Keratinocyte (primary cell): Measurements from ENCODE around the gene TMEM37. TPM values are rescaled to one million over a fixed set of nuclear protein-coding genes. Genes with fewer than 3 reads are reported as not detected.

Source experiments
- DNase-seq: peaks from one replicate; pipeline ENCODE4 v3.0.0-alpha.2; 2011; ENCODE audit warnings: low read depth, missing footprints, low spot score
- FAIRE-seq: peaks from 2 replicates; lab custom pipeline; 2011; peaks lifted over from hg19 to GRCh38; lab: Jason Lieb, UNC
- H2AFZ ChIP-seq: 2 replicates; pipeline ENCODE4 v1.6.0; 2012; ENCODE audit warnings: low read length, control low read depth, inconsistent platforms; ENCODE audit not compliant: control insufficient read depth
- H3K27ac ChIP-seq: 2 replicates; pipeline ENCODE4 v1.5.1; 2011; ENCODE audit warnings: low read length; ENCODE audit not compliant: control insufficient read depth, insufficient read depth
- H3K27me3 ChIP-seq: 3 replicates; pipeline ENCODE4 v1.6.0; 2011; ENCODE audit warnings: low read length; ENCODE audit not compliant: control insufficient read depth, insufficient read depth; ENCODE audit errors: extremely low read depth
- H3K36me3 ChIP-seq, 2 experiments: 2 replicates in 1 of 2; 3 replicates in 1 of 2; pipeline ENCODE4 v1.5.1; 2011; ENCODE audit warnings: low read length in 2 of 2, mild to moderate bottlenecking in 1 of 2; ENCODE audit not compliant: control insufficient read depth in 2 of 2, insufficient read depth in 2 of 2; ENCODE audit errors: extremely low read depth in 1 of 2
- H3K4me1 ChIP-seq: 3 replicates; pipeline ENCODE4 v1.5.1; 2011; ENCODE audit warnings: low read length; ENCODE audit not compliant: control insufficient read depth, insufficient read depth; ENCODE audit errors: extremely low read depth
- H3K4me2 ChIP-seq: 3 replicates; pipeline ENCODE4 v1.6.0; 2011; ENCODE audit warnings: low read depth, low read length; ENCODE audit not compliant: control insufficient read depth, insufficient read depth; ENCODE audit errors: extremely low read depth
- H3K4me3 ChIP-seq, 3 experiments: fragments of 200-600 bp in 1 of 3; sonication (generic) in 1 of 3; 2 replicates in 2 of 3; 3 replicates in 1 of 3; pipeline ENCODE4 v1.5.1; 2011 to 2016; ENCODE audit warnings: low read length in 3 of 3, mild to moderate bottlenecking in 3 of 3, control low read depth in 2 of 3, inconsistent platforms in 1 of 3, low read depth in 1 of 3, mixed read lengths in 1 of 3, mixed run types in 1 of 3, moderate library complexity in 1 of 3; ENCODE audit not compliant: control insufficient read depth in 2 of 3, insufficient read depth in 2 of 3; ENCODE audit errors: extremely low read depth in 1 of 3
- H3K79me2 ChIP-seq: 2 replicates; pipeline ENCODE4 v1.6.0; 2012; ENCODE audit warnings: low read length; ENCODE audit not compliant: control insufficient read depth, insufficient read depth
- H3K9ac ChIP-seq: 3 replicates; pipeline ENCODE4 v1.6.0; 2011; ENCODE audit warnings: low read length; ENCODE audit not compliant: control insufficient read depth, insufficient read depth; ENCODE audit errors: extremely low read depth
- H3K9me1 ChIP-seq: 3 replicates; pipeline ENCODE4 v1.6.0; 2011; ENCODE audit warnings: low read length; ENCODE audit not compliant: control insufficient read depth, insufficient read depth; ENCODE audit errors: extremely low read depth
- H3K9me3 ChIP-seq: 2 replicates; pipeline ENCODE4 v1.5.1; 2012; ENCODE audit warnings: low read depth, low read length; ENCODE audit not compliant: control insufficient read depth
- H4K20me1 ChIP-seq: 3 replicates; pipeline ENCODE4 v1.6.0; 2011; ENCODE audit warnings: low read length; ENCODE audit not compliant: control insufficient read depth, insufficient read depth; ENCODE audit errors: extremely low read depth
- EZH2 ChIP-seq: IDR thresholded peaks from one replicate; pipeline ENCODE4 v1.6.1; 2012; ENCODE audit warnings: inconsistent platforms, mild to moderate bottlenecking, low read length, moderate library complexity
- dilution Hi-C: fragments of 300-500 bp; cut with MboI; formaldehyde crosslinking; loops from one replicate; pipeline ENCODE4 v1.7.0; 2020; ENCODE audit warnings: low sequenced_read_pairs; ENCODE audit not compliant: extremely low pct_ligation_motif_present
- polyA plus RNA-seq, 5 experiments: library from polyadenylated mRNA; depleted of rRNA in 3 of 5; stranded (reverse) in 3 of 5; stranded (forward) in 1 of 5; unstranded in 1 of 5; fragments of >200 nt; gene quantifications; 1 replicate in 1 of 5; 2 replicates in 3 of 5; 3 replicates in 1 of 5; pipeline versions ENCODE4 v1.2.1 to v1.2.3, GENCODE V29; 2011 to 2012; ENCODE audit warnings: missing spikeins in 2 of 5, low read depth in 1 of 5, low replicate concordance in 1 of 5
- TF ChIP-seq, protein P1 (sequence below), 3 experiments: IDR thresholded peaks in 1 of 3; conservative IDR thresholded peaks in 1 of 3; optimal IDR thresholded peaks in 1 of 3; 2 replicates in 2 of 3; 3 replicates in 1 of 3; pipeline versions ENCODE3 to v1.5.1; 2011; ENCODE audit warnings: low read length in 3 of 3, mild to moderate bottlenecking in 3 of 3, moderate library complexity in 2 of 3, control low read depth in 1 of 3, inconsistent platforms in 1 of 3; ENCODE audit not compliant: insufficient read depth in 2 of 3; ENCODE audit errors: extremely low read depth in 1 of 3

TMEM37 gene
- polyA plus RNA-seq, 1 donor (not counting 4 experiments of a cell fraction or from before 2014, with no cell fraction given): 0.18 TPM

DNA sequence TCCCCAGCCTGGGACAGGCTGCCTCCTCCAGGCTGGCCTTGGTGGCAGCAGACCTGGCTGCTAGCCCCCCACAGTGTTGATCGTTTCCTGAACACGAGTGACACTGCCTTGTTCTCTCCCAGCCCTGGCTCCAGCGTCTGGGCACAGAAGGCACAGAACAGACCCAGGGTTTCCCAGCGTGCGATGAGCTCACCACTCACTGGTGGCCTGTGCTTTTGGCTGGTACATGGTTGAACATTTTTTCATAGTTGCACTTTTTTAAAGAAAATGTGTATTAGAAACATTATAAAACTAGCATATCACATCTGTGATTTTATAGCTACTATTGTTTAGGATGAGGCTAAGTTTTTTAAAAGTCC, 51.7 kb downstream of the TMEM37 start:
- no peaks in the 10 kb centered on the region for H3K79me2 ChIP-seq
- no peak overlapping the region for H3K27ac ChIP-seq
- no peaks in the 10 kb centered on the region for H3K9me1 ChIP-seq
- no peak overlapping the region for H3K9ac ChIP-seq
- no peak overlapping the region for H3K4me2 ChIP-seq
- no peaks in the 10 kb centered on the region for H3K27me3 ChIP-seq
- no peaks in the 10 kb centered on the region for H3K36me3 ChIP-seq
- dilution Hi-C loops: no loop called here
- H2AFZ ChIP-seq: no peak overlapping the region
- no peak for DNase-seq
- no peaks in the 10 kb centered on the region for H3K9me3 ChIP-seq
- no peak for TF ChIP-seq EZH2
- TF ChIP-seq, protein P1, sequence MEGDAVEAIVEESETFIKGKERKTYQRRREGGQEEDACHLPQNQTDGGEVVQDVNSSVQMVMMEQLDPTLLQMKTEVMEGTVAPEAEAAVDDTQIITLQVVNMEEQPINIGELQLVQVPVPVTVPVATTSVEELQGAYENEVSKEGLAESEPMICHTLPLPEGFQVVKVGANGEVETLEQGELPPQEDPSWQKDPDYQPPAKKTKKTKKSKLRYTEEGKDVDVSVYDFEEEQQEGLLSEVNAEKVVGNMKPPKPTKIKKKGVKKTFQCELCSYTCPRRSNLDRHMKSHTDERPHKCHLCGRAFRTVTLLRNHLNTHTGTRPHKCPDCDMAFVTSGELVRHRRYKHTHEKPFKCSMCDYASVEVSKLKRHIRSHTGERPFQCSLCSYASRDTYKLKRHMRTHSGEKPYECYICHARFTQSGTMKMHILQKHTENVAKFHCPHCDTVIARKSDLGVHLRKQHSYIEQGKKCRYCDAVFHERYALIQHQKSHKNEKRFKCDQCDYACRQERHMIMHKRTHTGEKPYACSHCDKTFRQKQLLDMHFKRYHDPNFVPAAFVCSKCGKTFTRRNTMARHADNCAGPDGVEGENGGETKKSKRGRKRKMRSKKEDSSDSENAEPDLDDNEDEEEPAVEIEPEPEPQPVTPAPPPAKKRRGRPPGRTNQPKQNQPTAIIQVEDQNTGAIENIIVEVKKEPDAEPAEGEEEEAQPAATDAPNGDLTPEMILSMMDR (optimal IDR thresholded peaks at IDR 0.05 in 1 of 3, IDR thresholded peaks at IDR 0.05 in 1 of 3, conservative IDR thresholded peaks at IDR 0.05 in 1 of 3; ENCODE audit: extremely low read depth in 1 of 3, insufficient read depth in 2 of 3, low read length in 3 of 3): no peak
- FAIRE-seq: no peak
- H4K20me1 ChIP-seq: no peaks in the 10 kb centered on the region
- no peak overlapping the region for H3K4me3 ChIP-seq
- no peaks in the 10 kb centered on the region for H3K4me1 ChIP-seq

DNA sequence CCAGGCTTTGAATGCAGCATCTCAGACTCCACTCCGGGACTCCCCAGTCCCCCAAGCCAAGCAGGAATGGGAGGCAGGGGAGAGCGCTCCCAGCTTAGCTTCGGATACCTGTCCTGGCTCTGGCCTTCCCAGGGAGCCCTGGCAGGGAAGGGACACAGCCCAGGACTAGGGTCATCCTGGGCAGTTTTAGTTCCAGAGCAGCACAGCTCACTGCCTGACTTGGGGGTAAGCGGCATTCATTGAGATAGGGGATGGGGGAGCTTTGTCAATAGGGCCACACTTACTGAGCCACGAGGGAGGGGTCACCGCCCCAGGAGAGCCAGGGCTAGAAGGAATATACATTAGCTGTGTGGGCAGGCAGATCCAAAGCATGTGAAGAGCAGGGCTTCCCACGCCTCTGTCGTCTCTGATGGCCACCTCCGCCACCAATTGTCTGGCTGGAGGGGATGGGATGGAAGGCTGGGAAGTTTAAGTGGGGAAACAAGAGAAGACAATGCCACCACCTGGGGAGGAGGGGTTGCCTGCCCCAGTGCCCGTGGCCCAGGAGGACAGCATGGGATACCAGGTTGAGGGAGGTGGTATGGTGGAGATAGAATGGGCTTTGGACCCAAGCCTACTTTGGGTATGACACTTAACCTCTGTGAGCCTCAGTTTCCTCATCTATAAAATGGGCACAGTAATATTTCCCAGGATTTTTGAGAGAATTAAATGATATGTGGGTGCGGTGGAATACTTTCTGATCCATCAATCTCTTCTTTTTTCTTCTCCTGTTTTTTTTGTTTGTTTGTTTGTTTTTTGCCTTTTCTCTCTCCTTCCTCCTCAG, 52.5 kb downstream of the TMEM37 start:
- Histone ChIP-seq H3K4me1 (no peaks in the 10 kb centered on the region), H3K9me1 (no peaks in the 10 kb centered on the region), H3K27me3 (no peaks in the 10 kb centered on the region), H3K27ac (no peak overlapping the region), H2AFZ (no peak overlapping the region), H3K4me2 (no peak overlapping the region), H3K9me3 (no peaks in the 10 kb centered on the region), H3K9ac (no peak overlapping the region), H3K79me2 (no peaks in the 10 kb centered on the region), H3K4me3 (no peak overlapping the region), H3K36me3 (no peaks in the 10 kb centered on the region), H4K20me1 (no peaks in the 10 kb centered on the region)
- DNase-seq (no peak), FAIRE-seq (no peak)
- TF ChIP-seq, protein P1 (optimal IDR thresholded peaks at IDR 0.05 in 1 of 3, IDR thresholded peaks at IDR 0.05 in 1 of 3, conservative IDR thresholded peaks at IDR 0.05 in 1 of 3; ENCODE audit: extremely low read depth in 1 of 3, insufficient read depth in 2 of 3, low read length in 3 of 3): no peak
- no peak for TF ChIP-seq EZH2
- dilution Hi-C loops: no loop called here
